ENCODE measurements around the gene CASZ1. TPM values are rescaled to one million over a fixed set of nuclear protein-coding genes. Genes with fewer than 3 reads are reported as not detected.

CASZ1 gene
- total RNA-seq, 1 experiment from 2014 or later: 3.9 TPM

GRCh38 chr1:10718083-10718415, 78.4 kb downstream of the CASZ1 start:
- Mint-ChIP-seq H3K4me1 (peaks cover 31 to 49% of the 10 kb centered on the region in 2 experiments), H3K27ac (no peak overlapping the region), H3K9me3 (no peaks in the 10 kb centered on the region), H3K36me3 (ENCODE audit: insufficient read depth in 1 of 3, low read depth in 3 of 3) (no peaks in the 10 kb centered on the region), H3K27me3 (ENCODE audit: low read depth) (no peaks in the 10 kb centered on the region; the same call in 1 of the 2 replicates), H3K4me3 (no peak overlapping the region)
- no peak overlapping the region for H2BK5ac ChIP-seq (ENCODE audit: insufficient read length, low read length)
- H2AK5ac ChIP-seq (ENCODE audit: insufficient read length, low read length): no peak overlapping the region
- H4K8ac ChIP-seq (replicated peaks; ENCODE audit: insufficient read length, low read depth, low read length): no peak overlapping the region
- no peak overlapping the region for H2BK120ac ChIP-seq (ENCODE audit: low read depth, low read length, poor library complexity, severe bottlenecking)
- no peak overlapping the region for H3K4me2 ChIP-seq (ENCODE audit: insufficient read depth, insufficient read length, low read length)
- H3K9me3 ChIP-seq (ENCODE audit: control insufficient read depth, low read depth, low read length): no peaks in the 10 kb centered on the region
- no peak overlapping the region for H3K9ac ChIP-seq (ENCODE audit: extremely low read depth, insufficient read length, low read length)
- no peak overlapping the region for H3K23ac ChIP-seq (ENCODE audit: insufficient read length, low read depth, low read length)
- no peak overlapping the region for H2AFZ ChIP-seq (ENCODE audit: low read length)
- no peak overlapping the region for H2BK12ac ChIP-seq (ENCODE audit: insufficient read length, low read depth, low read length)
- H3K4me1 ChIP-seq (ENCODE audit: insufficient read depth, low read length): no peaks in the 10 kb centered on the region; the same call in 1 of the 2 replicates
- H4K20me1 ChIP-seq (ENCODE audit: control insufficient read depth, insufficient read depth, insufficient read length): no peaks in the 10 kb centered on the region
- WGBS (ENCODE audit: extremely low coverage, insufficient read length, low lambda C conversion rate): no CpG with 5 or more reads among the region's 9 CpGs
- no peaks in the 10 kb centered on the region for H3K23me2 ChIP-seq (ENCODE audit: insufficient read length, low read depth, low read length, poor library complexity, severe bottlenecking)
- H3K14ac ChIP-seq (ENCODE audit: insufficient read depth, low read length): no peak overlapping the region
- no peak overlapping the region for H3K56ac ChIP-seq (ENCODE audit: insufficient read length, low read depth, low read length)
- no peak overlapping the region for H3K18ac ChIP-seq (ENCODE audit: insufficient read length, low read depth, low read length)
- H3K4ac ChIP-seq (ENCODE audit: low read depth, low read length): no peak overlapping the region
- no peak overlapping the region for H4K91ac ChIP-seq (ENCODE audit: insufficient read length, low read depth, low read length)
- no peaks in the 10 kb centered on the region for H3K79me1 ChIP-seq (ENCODE audit: insufficient read depth, low read depth, low read length, poor library complexity, severe bottlenecking)
- H2BK20ac ChIP-seq (ENCODE audit: low read depth, low read length, poor library complexity, severe bottlenecking): no peak overlapping the region
- TF ChIP-seq, protein P1, sequence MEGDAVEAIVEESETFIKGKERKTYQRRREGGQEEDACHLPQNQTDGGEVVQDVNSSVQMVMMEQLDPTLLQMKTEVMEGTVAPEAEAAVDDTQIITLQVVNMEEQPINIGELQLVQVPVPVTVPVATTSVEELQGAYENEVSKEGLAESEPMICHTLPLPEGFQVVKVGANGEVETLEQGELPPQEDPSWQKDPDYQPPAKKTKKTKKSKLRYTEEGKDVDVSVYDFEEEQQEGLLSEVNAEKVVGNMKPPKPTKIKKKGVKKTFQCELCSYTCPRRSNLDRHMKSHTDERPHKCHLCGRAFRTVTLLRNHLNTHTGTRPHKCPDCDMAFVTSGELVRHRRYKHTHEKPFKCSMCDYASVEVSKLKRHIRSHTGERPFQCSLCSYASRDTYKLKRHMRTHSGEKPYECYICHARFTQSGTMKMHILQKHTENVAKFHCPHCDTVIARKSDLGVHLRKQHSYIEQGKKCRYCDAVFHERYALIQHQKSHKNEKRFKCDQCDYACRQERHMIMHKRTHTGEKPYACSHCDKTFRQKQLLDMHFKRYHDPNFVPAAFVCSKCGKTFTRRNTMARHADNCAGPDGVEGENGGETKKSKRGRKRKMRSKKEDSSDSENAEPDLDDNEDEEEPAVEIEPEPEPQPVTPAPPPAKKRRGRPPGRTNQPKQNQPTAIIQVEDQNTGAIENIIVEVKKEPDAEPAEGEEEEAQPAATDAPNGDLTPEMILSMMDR (conservative IDR thresholded peaks at IDR 0.05): no peak
- H3K27me3 ChIP-seq (ENCODE audit: insufficient read depth, low read length): no peaks in the 10 kb centered on the region
- no peaks in the 10 kb centered on the region for H3K79me2 ChIP-seq (ENCODE audit: insufficient read depth, low read length)
- no peak overlapping the region for H4K5ac ChIP-seq (ENCODE audit: insufficient read length, low read depth, low read length)
- no peak overlapping the region for H3T11ph ChIP-seq (ENCODE audit: low read length)
- H3K27ac ChIP-seq (ENCODE audit: insufficient read length, low read depth, low read length): no peak overlapping the region
- no peak overlapping the region for H2BK15ac ChIP-seq (ENCODE audit: low read depth, low read length)
- no peak for DNase-seq

All from H9 (cell line).